Nephron progenitor cell (in vitro differentiated cells): ENCODE results near the gene HOOK2.

Experiments
- DNase-seq: peaks from one replicate; pipeline ENCODE4 v3.0.0; 2021
- H3K27ac Mint-ChIP-seq: 2 replicates; pipeline ENCODE4 v1.8.0; 2021; ENCODE audit warnings: mild to moderate bottlenecking, moderate library complexity, mixed read lengths
- H3K27me3 Mint-ChIP-seq: 2 replicates; pipeline ENCODE4 v1.8.0; 2021; ENCODE audit warnings: mild to moderate bottlenecking, low read depth, mixed read lengths; ENCODE audit not compliant: poor library complexity
- H3K36me3 Mint-ChIP-seq: 2 replicates; pipeline ENCODE4 v1.8.0; 2021; ENCODE audit warnings: low read depth, mixed read lengths
- H3K4me1 Mint-ChIP-seq: 2 replicates; pipeline ENCODE4 v1.8.0; 2021; ENCODE audit warnings: mixed read lengths
- H3K4me3 Mint-ChIP-seq: 2 replicates; pipeline ENCODE4 v1.8.0; 2021; ENCODE audit warnings: mild to moderate bottlenecking, moderate library complexity, mixed read lengths
- H3K9me3 Mint-ChIP-seq: 2 replicates; pipeline ENCODE4 v1.8.0; 2021; ENCODE audit warnings: mild to moderate bottlenecking, moderate library complexity, mixed read lengths
- CTCF ChIP-seq: fragments of 200-600 bp; sonication (generic); IDR thresholded peaks from 2 replicates; pipeline ENCODE4 v1.5.0; 2021; ENCODE audit warnings: antibody characterized with exemption

HOOK2 gene

DNA sequence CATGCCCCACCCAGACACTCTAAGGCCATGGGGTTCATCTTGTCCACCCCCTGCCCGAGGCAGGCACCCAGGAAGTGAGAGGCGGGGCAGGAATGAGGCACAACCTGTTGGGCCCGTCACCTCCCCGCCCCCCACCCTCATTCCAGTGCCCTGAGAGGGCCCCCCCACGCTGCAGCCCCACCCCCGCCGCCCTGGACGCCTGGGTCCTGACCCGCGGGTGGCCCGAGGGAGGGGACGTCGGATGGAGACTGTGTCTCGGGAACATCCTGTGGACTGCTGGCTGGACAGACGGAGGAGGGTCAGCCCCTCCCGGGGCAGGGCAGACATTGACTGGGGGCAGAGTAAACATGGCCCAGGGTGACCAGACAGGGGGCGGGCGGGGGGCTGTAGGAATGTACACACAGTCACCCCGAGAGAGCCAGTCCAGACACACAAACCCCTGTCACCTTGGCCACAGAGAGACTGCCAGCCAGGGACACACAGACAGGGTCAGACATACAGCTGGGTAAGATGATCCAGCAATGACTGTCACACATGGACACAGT is 8.6 kb upstream of the HOOK2 start:
- Mint-ChIP-seq H3K9me3 (no peaks in the 10 kb centered on the region), H3K4me1 (peaks cover 34% of the 10 kb centered on the region), H3K27me3 (no peaks in the 10 kb centered on the region), H3K4me3 (peak overlapping the region; percentile 73), H3K36me3 (no peaks in the 10 kb centered on the region), H3K27ac (no peak overlapping the region)
- TF ChIP-seq CTCF = no peak
- DNase-seq = peak; percentile 31

- H3K4me3 Mint-ChIP-seq = peak overlapping the region; percentile 73
- H3K4me1 Mint-ChIP-seq = peaks cover 33% of the 10 kb centered on the region
- no peaks in the 10 kb centered on the region for H3K9me3 Mint-ChIP-seq
- TF ChIP-seq CTCF = no peak
- no peaks in the 10 kb centered on the region for H3K27me3 Mint-ChIP-seq
- no peaks in the 10 kb centered on the region for H3K36me3 Mint-ChIP-seq
- DNase-seq = no peak
- H3K27ac Mint-ChIP-seq = no peak overlapping the region
These were observed 8.0 kb upstream of the HOOK2 start for GRCh38 chr19:12783291-12783848.

GRCh38 chr19:12782424-12783290 is 7.3 kb upstream of the HOOK2 start:
- peak; percentile 79 for DNase-seq
- no peaks in the 10 kb centered on the region for H3K36me3 Mint-ChIP-seq
- no peaks in the 10 kb centered on the region for H3K9me3 Mint-ChIP-seq

GRCh38 chr19:12782174-12782423 is 6.7 kb upstream of the HOOK2 start:
- peaks cover 30% of the 10 kb centered on the region for H3K4me1 Mint-ChIP-seq

More at GRCh38 chr19:12782424-12783290, 7.3 kb upstream of the HOOK2 start:
- Mint-ChIP-seq H3K27me3 (no peaks in the 10 kb centered on the region), H3K4me3 (peak overlapping the region; percentile 83), H3K4me1 (peaks cover 30% of the 10 kb centered on the region), H3K27ac (no peak overlapping the region)
- TF ChIP-seq CTCF = no peak

DNA sequence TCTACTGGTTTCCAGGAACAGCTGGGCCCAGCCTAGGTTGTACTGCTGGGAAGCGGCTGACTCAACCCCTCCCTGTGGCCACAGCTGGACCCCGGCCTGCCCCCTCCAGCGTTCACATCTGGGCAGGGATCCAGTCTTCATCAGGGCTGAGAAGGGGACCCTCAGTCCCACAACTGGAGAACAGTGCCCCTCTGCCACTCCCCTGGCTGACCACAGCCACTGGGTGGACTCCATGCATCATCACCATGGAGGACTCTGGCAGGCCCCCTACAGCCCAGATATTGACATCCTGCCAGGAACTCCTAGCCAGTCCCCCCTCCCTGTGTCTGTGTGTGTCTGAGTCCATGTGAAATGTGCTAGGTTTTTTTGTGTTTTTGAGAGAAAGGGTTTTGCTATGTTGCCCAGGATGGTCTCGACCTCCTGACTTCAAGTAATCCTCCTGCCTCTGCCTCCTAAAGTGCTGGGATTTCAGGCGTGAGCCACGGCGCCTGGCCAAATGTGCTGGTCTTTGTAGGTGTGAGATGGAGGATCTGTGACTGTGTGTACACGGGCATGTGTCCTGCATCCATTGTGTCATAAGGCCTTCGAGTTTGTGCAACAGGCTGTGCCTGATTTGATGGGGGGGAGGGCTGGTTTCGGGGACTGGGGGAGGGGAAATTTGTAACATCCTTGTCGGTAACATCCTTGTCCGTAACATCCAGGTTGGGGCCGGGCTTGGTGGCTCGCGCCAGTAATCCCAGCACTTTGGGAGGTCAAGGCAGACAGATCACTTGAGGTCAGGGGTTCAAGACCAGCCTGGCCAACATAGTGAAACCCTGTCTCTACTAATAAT is 4.0 kb upstream of the HOOK2 start:
- H3K36me3 Mint-ChIP-seq = no peaks in the 10 kb centered on the region
- H3K4me3 Mint-ChIP-seq = peak overlapping the region; percentile 65
- no peak for DNase-seq
- H3K9me3 Mint-ChIP-seq = no peaks in the 10 kb centered on the region
- peaks cover 4% of the 10 kb centered on the region for H3K27me3 Mint-ChIP-seq
- peak overlapping the region; percentile 53 for H3K27ac Mint-ChIP-seq
- H3K4me1 Mint-ChIP-seq = peaks cover 33% of the 10 kb centered on the region
- TF ChIP-seq CTCF = no peak

More at GRCh38 chr19:12782174-12782423, 6.7 kb upstream of the HOOK2 start:
- Mint-ChIP-seq H3K27ac (peak overlapping the region; percentile 97), H3K9me3 (no peaks in the 10 kb centered on the region), H3K36me3 (no peaks in the 10 kb centered on the region), H3K4me3 (peak overlapping the region; percentile 83), H3K27me3 (no peaks in the 10 kb centered on the region)
- DNase-seq = no peak
- TF ChIP-seq CTCF = no peak
